Chondrocyte (in vitro differentiated cells): ENCODE data around the gene HDAC6. TPM values are rescaled to one million over a fixed set of nuclear protein-coding genes. Genes with fewer than 3 reads are reported as not detected.

Source experiments
- DNase-seq: peaks from one replicate; pipeline ENCODE4 v3.0.0; 2021; ENCODE audit warnings: mixed read lengths, low spot score
- H3K27ac Mint-ChIP-seq: one replicate; pipeline ENCODE4 v1.8.0; 2021; ENCODE audit warnings: mild to moderate bottlenecking, moderate library complexity, mixed read lengths; ENCODE audit not compliant: unreplicated experiment
- H3K27me3 Mint-ChIP-seq: 2 replicates; pipeline ENCODE4 v1.8.0; 2021; ENCODE audit warnings: low read depth, mixed read lengths
- H3K36me3 Mint-ChIP-seq: 2 replicates; pipeline ENCODE4 v1.8.0; 2021; ENCODE audit warnings: low read depth, mixed read lengths
- H3K4me1 Mint-ChIP-seq: 2 replicates; pipeline ENCODE4 v1.8.0; 2021; ENCODE audit warnings: low read depth, mild to moderate bottlenecking, mixed read lengths
- H3K4me3 Mint-ChIP-seq: one replicate; pipeline ENCODE4 v1.8.0; 2021; ENCODE audit warnings: mild to moderate bottlenecking, moderate library complexity, mixed read lengths; ENCODE audit not compliant: unreplicated experiment
- H3K9me3 Mint-ChIP-seq: 2 replicates; pipeline ENCODE4 v1.8.0; 2021; ENCODE audit warnings: low read depth, mixed read lengths
- total RNA-seq: library from RNA; stranded (reverse); gene quantifications from 3 replicates; pipeline ENCODE4 v1.2.1, GENCODE V29; 2021
- TF ChIP-seq, protein P1 (sequence below): fragments of 200-600 bp; sonication (generic); IDR thresholded peaks from 2 replicates; pipeline ENCODE4 v1.5.0; 2021; ENCODE audit warnings: antibody characterized with exemption, mild to moderate bottlenecking, moderate library complexity

The HDAC6 gene
- total RNA-seq, 1 donor from 2014 or later, result 87.3 TPM

DNA sequence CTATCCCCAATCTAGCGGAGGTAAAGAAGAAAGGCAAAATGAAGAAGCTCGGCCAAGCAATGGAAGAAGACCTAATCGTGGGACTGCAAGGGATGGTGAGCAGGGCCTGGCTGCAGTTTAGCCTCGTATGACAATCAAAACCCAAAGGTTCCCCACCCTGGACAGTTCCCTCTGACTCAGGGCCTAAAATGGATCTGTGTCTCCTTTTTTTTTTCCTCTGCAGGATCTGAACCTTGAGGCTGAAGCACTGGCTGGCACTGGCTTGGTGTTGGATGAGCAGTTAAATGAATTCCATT lies 986 bp downstream of the HDAC6 start:
- H3K36me3 Mint-ChIP-seq, result no peaks in the 10 kb centered on the region
- H3K4me1 Mint-ChIP-seq, result peaks cover 10% of the 10 kb centered on the region
- H3K9me3 Mint-ChIP-seq, result peaks cover 12% of the 10 kb centered on the region
- TF ChIP-seq, protein P1, sequence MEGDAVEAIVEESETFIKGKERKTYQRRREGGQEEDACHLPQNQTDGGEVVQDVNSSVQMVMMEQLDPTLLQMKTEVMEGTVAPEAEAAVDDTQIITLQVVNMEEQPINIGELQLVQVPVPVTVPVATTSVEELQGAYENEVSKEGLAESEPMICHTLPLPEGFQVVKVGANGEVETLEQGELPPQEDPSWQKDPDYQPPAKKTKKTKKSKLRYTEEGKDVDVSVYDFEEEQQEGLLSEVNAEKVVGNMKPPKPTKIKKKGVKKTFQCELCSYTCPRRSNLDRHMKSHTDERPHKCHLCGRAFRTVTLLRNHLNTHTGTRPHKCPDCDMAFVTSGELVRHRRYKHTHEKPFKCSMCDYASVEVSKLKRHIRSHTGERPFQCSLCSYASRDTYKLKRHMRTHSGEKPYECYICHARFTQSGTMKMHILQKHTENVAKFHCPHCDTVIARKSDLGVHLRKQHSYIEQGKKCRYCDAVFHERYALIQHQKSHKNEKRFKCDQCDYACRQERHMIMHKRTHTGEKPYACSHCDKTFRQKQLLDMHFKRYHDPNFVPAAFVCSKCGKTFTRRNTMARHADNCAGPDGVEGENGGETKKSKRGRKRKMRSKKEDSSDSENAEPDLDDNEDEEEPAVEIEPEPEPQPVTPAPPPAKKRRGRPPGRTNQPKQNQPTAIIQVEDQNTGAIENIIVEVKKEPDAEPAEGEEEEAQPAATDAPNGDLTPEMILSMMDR, result no peak
- peak overlapping the region; percentile 85 for H3K4me3 Mint-ChIP-seq
- no peaks in the 10 kb centered on the region for H3K27me3 Mint-ChIP-seq
- DNase-seq, result no peak
- peak overlapping the region; percentile 99 for H3K27ac Mint-ChIP-seq

GRCh38 chrX:48806081-48806480 lies 4.2 kb downstream of the HDAC6 start:
- Mint-ChIP-seq H3K9me3 (peaks cover 11% of the 10 kb centered on the region), H3K4me3 (no peak overlapping the region), H3K36me3 (peaks cover 2% of the 10 kb centered on the region), H3K27ac (no peak overlapping the region), H3K4me1 (peaks cover 6% of the 10 kb centered on the region), H3K27me3 (no peaks in the 10 kb centered on the region)
- TF ChIP-seq, protein P1, result no peak
- no peak for DNase-seq

DNA sequence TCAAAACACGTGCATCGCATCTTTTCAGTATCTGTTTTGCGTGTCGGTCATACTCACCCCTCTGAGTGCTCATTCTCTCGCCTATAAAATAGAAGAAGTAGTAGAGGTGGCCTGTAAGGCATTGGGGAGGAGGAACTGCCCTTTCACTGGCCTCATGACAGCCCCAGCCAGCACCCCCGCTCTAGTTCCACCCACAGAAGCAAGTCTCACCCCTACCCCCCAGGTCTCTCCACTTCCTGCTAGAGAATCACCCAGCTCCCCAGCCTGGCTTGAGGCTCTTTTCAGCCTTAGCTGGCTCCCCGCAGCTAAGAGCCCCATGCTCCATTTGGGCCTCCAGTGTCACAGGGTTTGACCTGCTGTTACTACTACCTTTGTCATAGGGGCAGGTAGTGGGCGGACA lies 11.8 kb downstream of the HDAC6 start:
- no peaks in the 10 kb centered on the region for H3K4me1 Mint-ChIP-seq
- H3K27me3 Mint-ChIP-seq, result no peaks in the 10 kb centered on the region
- H3K27ac Mint-ChIP-seq, result no peak overlapping the region
- H3K36me3 Mint-ChIP-seq, result peaks cover 6% of the 10 kb centered on the region
- TF ChIP-seq, protein P1, result no peak
- H3K4me3 Mint-ChIP-seq, result no peak overlapping the region
- peaks cover 9% of the 10 kb centered on the region for H3K9me3 Mint-ChIP-seq
- DNase-seq, result no peak

GRCh38 chrX:48814722-48815121 lies 12.9 kb downstream of the HDAC6 start:
- Mint-ChIP-seq H3K27me3 (no peaks in the 10 kb centered on the region), H3K4me1 (no peaks in the 10 kb centered on the region), H3K27ac (no peak overlapping the region), H3K4me3 (no peak overlapping the region), H3K9me3 (peaks cover 9% of the 10 kb centered on the region), H3K36me3 (peaks cover 7% of the 10 kb centered on the region)
- DNase-seq, result no peak
- TF ChIP-seq, protein P1, result no peak

- H3K4me3 Mint-ChIP-seq, result no peak overlapping the region
- no peak overlapping the region for H3K27ac Mint-ChIP-seq
- no peak for DNase-seq
- peaks cover 9% of the 10 kb centered on the region for H3K9me3 Mint-ChIP-seq
- peaks cover 9% of the 10 kb centered on the region for H3K36me3 Mint-ChIP-seq
- TF ChIP-seq, protein P1, result no peak
- H3K4me1 Mint-ChIP-seq, result no peaks in the 10 kb centered on the region
- no peaks in the 10 kb centered on the region for H3K27me3 Mint-ChIP-seq
Measured at GRCh38 chrX:48815266-48815665, 13.4 kb downstream of the HDAC6 start.
